AG08396 (cell line): ENCODE data around the gene RHPN2.

Source experiments
- DNase-seq: peaks from one replicate; pipeline ENCODE4 v3.0.0; 2012; ENCODE audit warnings: low spot score, mixed read lengths

The RHPN2 gene

GRCh38 chr19:33064792-33065550 is at the start of gene RHPN2:
RHPN2 (minus strand) TSS chr19:33064888; CDS start chr19:33064852, 36 bp downstream.
- peak; percentile 95 for DNase-seq

GRCh38 chr19:33114312-33114711 is 49.6 kb upstream of the RHPN2 start:
- no peak for DNase-seq

GRCh38 chr19:33111587-33111986 is 46.9 kb upstream of the RHPN2 start:
- no peak for DNase-seq

- no peak for DNase-seq
These were observed 45.6 kb upstream of the RHPN2 start for GRCh38 chr19:33110137-33110910.

GRCh38 chr19:33108161-33108560 is 43.5 kb upstream of the RHPN2 start:
- DNase-seq, result no peak

GRCh38 chr19:33102893-33103292 is 38.2 kb upstream of the RHPN2 start:
- DNase-seq, result no peak

GRCh38 chr19:33100894-33101644 is 36.4 kb upstream of the RHPN2 start:
- no peak for DNase-seq

- no peak for DNase-seq
These were observed 33.4 kb upstream of the RHPN2 start for GRCh38 chr19:33098055-33098534.

- no peak for DNase-seq
These were observed 31.3 kb upstream of the RHPN2 start for GRCh38 chr19:33096005-33096404.

GRCh38 chr19:33094436-33095067 is 29.9 kb upstream of the RHPN2 start:
- no peak for DNase-seq

GRCh38 chr19:33093420-33094210 is 28.9 kb upstream of the RHPN2 start:
- no peak for DNase-seq

- no peak for DNase-seq
These were observed 25.5 kb upstream of the RHPN2 start for GRCh38 chr19:33090179-33090578.

GRCh38 chr19:33089010-33089409 is 24.3 kb upstream of the RHPN2 start:
- DNase-seq, result no peak

GRCh38 chr19:33086955-33087354 is 22.3 kb upstream of the RHPN2 start:
- DNase-seq, result no peak

GRCh38 chr19:33085570-33086128 is 21.0 kb upstream of the RHPN2 start:
- DNase-seq, result no peak

- peak; percentile 92 for DNase-seq
These were observed 16.3 kb upstream of the RHPN2 start, which contains the start of gene GPATCH1 for GRCh38 chr19:33080761-33081681. GPATCH1 (plus strand) TSS chr19:33081181; CDS start chr19:33081194, 13 bp downstream.

GRCh38 chr19:33075519-33075918 is 10.8 kb upstream of the RHPN2 start:
- DNase-seq, result no peak

- DNase-seq, result no peak
These were observed 7.2 kb upstream of the RHPN2 start for GRCh38 chr19:33071887-33072286.

GRCh38 chr19:33067121-33067520 is 2.4 kb upstream of the RHPN2 start:
- no peak for DNase-seq

- no peak for DNase-seq
These were observed 1.9 kb upstream of the RHPN2 start for GRCh38 chr19:33066543-33066942.
